GM11168 (cell line): ENCODE data around the gene ZBED3.
"Not testable (repeated sequence)": the region's sequence is repeated elsewhere in the genome, so short reads cannot be mapped to it uniquely, and the experiment has no call there.

Source experiments
- in situ Hi-C: fragments of 300-500 bp; cut with MboI; formaldehyde crosslinking; loops from one replicate; pipeline ENCODE4 v1.12.0; 2022; ENCODE audit warnings: low sequenced_read_pairs; ENCODE audit not compliant: unreplicated experiment

Gene ZBED3

GRCh38 chr5:77080479-77080878, 6.6 kb downstream of the ZBED3 start:
- in situ Hi-C loops = not testable (repeated sequence)

GRCh38 chr5:77077829-77078176, 9.3 kb downstream of the ZBED3 start:
- in situ Hi-C loops = no loop called here

- in situ Hi-C loops = no loop called here
Measured at GRCh38 chr5:77076961-77077828, 9.9 kb downstream of the ZBED3 start.

GRCh38 chr5:77074745-77075144, 12.3 kb downstream of the ZBED3 start:
- in situ Hi-C loops = no loop called here

- in situ Hi-C loops = no loop called here
Measured at GRCh38 chr5:77073667-77074066, 13.4 kb downstream of the ZBED3 start.

- in situ Hi-C loops = no loop called here
Measured at GRCh38 chr5:77066823-77067442, 20.2 kb downstream of the ZBED3 start.

GRCh38 chr5:77066184-77066583, 20.9 kb downstream of the ZBED3 start:
- in situ Hi-C loops = no loop called here

GRCh38 chr5:77065256-77065655, 21.8 kb downstream of the ZBED3 start:
- in situ Hi-C loops = no loop called here

GRCh38 chr5:77064040-77064439, 23.0 kb downstream of the ZBED3 start:
- in situ Hi-C loops = no loop called here

GRCh38 chr5:77046416-77047073, 40.5 kb downstream of the ZBED3 start:
- in situ Hi-C loops = no loop called here

- in situ Hi-C loops = no loop called here
Measured at GRCh38 chr5:77035950-77036349, 51.1 kb downstream of the ZBED3 start.

GRCh38 chr5:77033338-77033737, 53.7 kb downstream of the ZBED3 start:
- in situ Hi-C loops = no loop called here

- in situ Hi-C loops = no loop called here
Measured at GRCh38 chr5:77032635-77033034, 54.5 kb downstream of the ZBED3 start.

GRCh38 chr5:77031891-77032290, 55.2 kb downstream of the ZBED3 start:
- in situ Hi-C loops = no loop called here

GRCh38 chr5:77030097-77031071, 56.7 kb downstream of the ZBED3 start, which contains the start of gene AGGF1:
Gene AGGF1, plus strand, starts transcription at chr5:77030404. Its CDS starts 363 bp downstream, at chr5:77030767.
- in situ Hi-C loops = no loop called here

- in situ Hi-C loops = no loop called here
Measured at GRCh38 chr5:77029376-77029885, 57.7 kb downstream of the ZBED3 start.

- in situ Hi-C loops = no loop called here
Measured at GRCh38 chr5:77028631-77029375, 58.3 kb downstream of the ZBED3 start.

- in situ Hi-C loops = no loop called here
Measured at GRCh38 chr5:77024490-77024889, 62.6 kb downstream of the ZBED3 start.
